Cerebellar cortex (tissue), 1 donor: ENCODE measurements around the gene GPC1.
"Not testable (repeated sequence)": the region's sequence is repeated elsewhere in the genome, so short reads cannot be mapped to it uniquely, and the experiment has no call there.

Experiments
- DNase-seq: peaks from one replicate; pipeline ENCODE4 v3.0.0-alpha.2; 2015; ENCODE audit warnings: low spot score

The GPC1 gene

GRCh38 chr2:240467149-240467642 is 31.7 kb downstream of the GPC1 start:
- no peak for DNase-seq

GRCh38 chr2:240467659-240468302 is 32.3 kb downstream of the GPC1 start:
- DNase-seq = no peak

GRCh38 chr2:240468303-240469238 is 33.1 kb downstream of the GPC1 start:
- no peak for DNase-seq

GRCh38 chr2:240469239-240469636 is 33.8 kb downstream of the GPC1 start:
- DNase-seq = no peak

GRCh38 chr2:240469740-240470139 is 34.3 kb downstream of the GPC1 start:
- DNase-seq = no peak

- no peak for DNase-seq
Measured at GRCh38 chr2:240472078-240472790, 36.8 kb downstream of the GPC1 start.

GRCh38 chr2:240473211-240473610 is 37.7 kb downstream of the GPC1 start:
- DNase-seq = no peak

GRCh38 chr2:240477916-240478315 is 42.5 kb downstream of the GPC1 start:
- no peak for DNase-seq

- no peak for DNase-seq
Measured at GRCh38 chr2:240478346-240479110, 43.1 kb downstream of the GPC1 start.

- no peak for DNase-seq
Measured at GRCh38 chr2:240479111-240479501, 43.6 kb downstream of the GPC1 start.

GRCh38 chr2:240480834-240481623 is 45.6 kb downstream of the GPC1 start:
- no peak for DNase-seq

- DNase-seq = no peak
Measured at GRCh38 chr2:240481720-240482119, 46.3 kb downstream of the GPC1 start.

- DNase-seq = no peak
Measured at GRCh38 chr2:240482141-240482540, 46.7 kb downstream of the GPC1 start.

- no peak for DNase-seq
Measured at GRCh38 chr2:240491483-240491882, 56.0 kb downstream of the GPC1 start.

GRCh38 chr2:240494194-240494793 is 58.8 kb downstream of the GPC1 start:
- no peak for DNase-seq

- not testable (repeated sequence) for DNase-seq
Measured at GRCh38 chr2:240494942-240495341, 59.5 kb downstream of the GPC1 start.

GRCh38 chr2:240497082-240497481 is 61.6 kb downstream of the GPC1 start:
- DNase-seq = peak; percentile 41

- DNase-seq = no peak
Measured at GRCh38 chr2:240498171-240498957, 62.9 kb downstream of the GPC1 start.

- no peak for DNase-seq
Measured at GRCh38 chr2:240498958-240499260, 63.4 kb downstream of the GPC1 start.
